Naive B cell (primary cell): ENCODE measurements around the gene POU3F1. TPM values are rescaled to one million over a fixed set of nuclear protein-coding genes. Genes with fewer than 3 reads are reported as not detected.

ENCODE experiments used
- ATAC-seq, 2 donors: fragments of 150-1000 bp; cut with Tn5 transposase; 2 replicates each; pipeline ENCODE4 v1.10.0; 2021; ENCODE audit warnings: low read depth in 2 of 2, mild to moderate bottlenecking in 2 of 2, moderate library complexity in 2 of 2
- DNase-seq: peaks from one replicate; pipeline ENCODE4 v3.0.0; 2022
- H3K27ac Mint-ChIP-seq, 6 donors: one replicate each; pipeline ENCODE4 v1.8.0; 2020 to 2022; ENCODE audit warnings: mild to moderate bottlenecking in 6 of 6, mixed read lengths in 6 of 6, moderate library complexity in 5 of 6, inconsistent platforms in 2 of 6
- H3K27me3 Mint-ChIP-seq, 3 donors: one replicate each; pipeline ENCODE4 v1.8.0; 2021 to 2022; ENCODE audit warnings: mixed read lengths in 3 of 3, mild to moderate bottlenecking in 1 of 3
- H3K36me3 Mint-ChIP-seq, 2 donors: one replicate each; pipeline ENCODE4 v1.8.0; 2020 to 2022; ENCODE audit warnings: mixed read lengths in 2 of 2, inconsistent platforms in 1 of 2, mild to moderate bottlenecking in 1 of 2
- H3K4me1 Mint-ChIP-seq, 3 donors: one replicate each; pipeline ENCODE4 v1.8.0; 2020 to 2022; ENCODE audit warnings: mixed read lengths in 3 of 3, inconsistent platforms in 1 of 3, mild to moderate bottlenecking in 1 of 3, moderate library complexity in 1 of 3
- H3K4me3 Mint-ChIP-seq, 8 donors: one replicate each; pipeline ENCODE4 v1.8.0; 2020 to 2022; ENCODE audit warnings: mild to moderate bottlenecking in 8 of 8, mixed read lengths in 8 of 8, moderate library complexity in 8 of 8, inconsistent platforms in 2 of 8
- H3K9me3 Mint-ChIP-seq, 7 donors: one replicate each; pipeline ENCODE4 v1.8.0; 2020 to 2022; ENCODE audit warnings: mixed read lengths in 7 of 7, mild to moderate bottlenecking in 5 of 7, inconsistent platforms in 2 of 7, moderate library complexity in 1 of 7
- polyA plus RNA-seq, 6 donors: library from polyadenylated mRNA; unstranded; fragments of 300-500 nt; fragmentation: Illumina TruSeq; gene quantifications; one replicate each; pipeline ENCODE4 v1.2.3, GENCODE V29; 2021; ENCODE audit warnings: low read depth in 6 of 6

POU3F1 gene
- polyA plus RNA-seq, 6 donors from 2014 or later: 0.18 to 1.1 (median 0.34) TPM

DNA sequence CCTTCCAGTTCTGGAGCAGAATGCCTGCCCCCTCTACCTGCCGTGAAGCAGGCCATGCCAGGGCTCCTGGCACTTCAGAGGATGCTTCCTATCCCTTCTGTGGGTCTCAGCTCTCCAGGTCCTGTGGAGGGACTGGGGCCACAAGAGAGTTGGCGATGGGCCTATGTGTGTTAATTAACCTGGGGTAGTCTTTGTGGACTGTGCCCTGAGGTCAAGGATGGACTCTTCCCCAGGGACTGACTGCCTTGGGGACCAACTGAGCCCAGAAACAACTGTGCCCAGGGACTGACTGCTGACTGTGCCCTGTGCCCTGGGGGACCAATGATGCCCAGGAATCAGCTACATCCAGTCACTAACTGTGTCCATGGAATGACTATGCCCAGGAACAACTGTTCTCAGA, 37.5 kb upstream of the POU3F1 start:
- Mint-ChIP-seq H3K36me3 (no peaks in the 10 kb centered on the region), H3K9me3 (peaks cover 0 to 3% (median 0%) of the 10 kb centered on the region in 7 donors), H3K27me3 (peaks cover 10 to 18% (median 13%) of the 10 kb centered on the region in 3 donors), H3K27ac (no peak overlapping the region), H3K4me1 (no peaks in the 10 kb centered on the region), H3K4me3 (no peak overlapping the region)
- no peak for ATAC-seq
- no peak for DNase-seq

DNA sequence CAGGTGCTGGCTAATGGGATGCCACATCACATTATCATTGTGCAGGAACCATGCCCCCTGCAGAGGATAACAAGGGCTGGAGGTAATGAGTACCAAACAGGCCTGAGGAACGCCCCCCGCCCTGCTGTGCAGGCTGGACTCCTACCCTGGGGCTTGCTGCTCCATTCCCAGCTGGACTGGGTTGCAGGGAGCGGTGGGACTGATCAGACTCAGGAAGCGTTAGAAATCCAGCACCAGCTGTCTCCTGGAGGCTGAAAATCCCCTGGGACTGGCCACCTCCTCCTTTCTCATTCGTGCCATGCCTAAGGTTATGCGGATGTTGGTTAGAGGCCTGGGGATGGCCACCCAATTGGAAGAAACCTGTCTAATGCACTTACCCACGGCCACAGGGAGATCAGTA, 36.9 kb upstream of the POU3F1 start:
- no peaks in the 10 kb centered on the region for H3K4me1 Mint-ChIP-seq
- no peak overlapping the region for H3K27ac Mint-ChIP-seq
- peaks cover 0 to 3% (median 0%) of the 10 kb centered on the region in 7 donors for H3K9me3 Mint-ChIP-seq
- H3K4me3 Mint-ChIP-seq: no peak overlapping the region
- DNase-seq (no peak), ATAC-seq (no peak)
- no peaks in the 10 kb centered on the region for H3K36me3 Mint-ChIP-seq
- peaks cover 10 to 18% (median 13%) of the 10 kb centered on the region in 3 donors for H3K27me3 Mint-ChIP-seq

DNA sequence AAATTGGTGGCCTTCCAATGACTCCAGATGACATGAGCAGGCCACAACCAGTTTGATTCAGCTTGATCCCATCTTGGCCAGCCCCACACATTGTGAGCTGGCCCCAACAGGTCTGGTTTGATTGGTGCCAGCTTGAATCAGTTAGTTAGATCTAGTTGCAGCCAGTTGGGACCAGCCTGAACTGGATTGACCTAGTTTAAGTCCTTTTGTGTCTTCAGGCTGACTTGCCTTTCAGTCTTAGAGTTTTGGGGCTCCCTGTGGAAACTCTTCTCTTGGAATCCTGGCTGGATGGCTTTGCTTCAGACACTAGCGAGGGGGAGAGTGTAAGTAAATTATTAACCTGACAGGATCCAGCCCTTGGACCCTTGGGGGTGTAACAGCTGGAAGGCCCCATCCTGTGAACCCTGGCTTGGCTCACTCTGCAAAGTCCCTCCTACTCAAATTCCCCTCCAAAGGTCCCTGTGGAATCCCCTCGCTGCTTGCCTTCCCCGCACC, 36.2 kb upstream of the POU3F1 start:
- Mint-ChIP-seq H3K27ac (no peak overlapping the region), H3K27me3 (peaks cover 3 to 13% (median 8%) of the 10 kb centered on the region in 3 donors), H3K4me3 (no peak overlapping the region), H3K9me3 (peaks cover 0 to 3% (median 0%) of the 10 kb centered on the region in 7 donors), H3K4me1 (no peaks in the 10 kb centered on the region), H3K36me3 (no peaks in the 10 kb centered on the region)
- DNase-seq (no peak), ATAC-seq (no peak)

DNA sequence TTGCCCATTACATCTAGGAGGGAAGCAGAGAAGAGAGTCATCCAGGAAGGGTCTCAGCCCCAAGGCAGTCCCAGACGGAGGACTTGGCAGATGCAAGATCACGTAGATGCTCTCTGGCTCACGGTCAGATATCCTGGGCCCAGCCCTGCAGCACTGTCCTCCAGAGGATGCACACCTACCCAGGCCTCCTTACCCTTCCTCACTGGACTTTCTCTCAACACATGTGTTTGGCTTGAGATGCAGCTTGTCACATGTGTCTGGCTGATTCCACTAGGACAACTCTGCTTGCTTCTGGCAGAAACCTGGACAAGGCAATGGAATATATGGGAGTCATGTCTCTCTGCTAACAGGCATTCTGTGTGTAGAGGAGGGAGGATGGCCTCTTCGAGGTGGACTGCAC, 32.4 kb upstream of the POU3F1 start:
- Mint-ChIP-seq H3K27me3 (peaks cover under 1 to 20% (median 14%) of the 10 kb centered on the region in 3 donors), H3K4me3 (no peak overlapping the region), H3K9me3 (peaks cover 0 to 3% (median 0%) of the 10 kb centered on the region in 7 donors), H3K36me3 (no peaks in the 10 kb centered on the region), H3K4me1 (no peaks in the 10 kb centered on the region), H3K27ac (no peak overlapping the region)
- ATAC-seq (no peak), DNase-seq (no peak)

DNA sequence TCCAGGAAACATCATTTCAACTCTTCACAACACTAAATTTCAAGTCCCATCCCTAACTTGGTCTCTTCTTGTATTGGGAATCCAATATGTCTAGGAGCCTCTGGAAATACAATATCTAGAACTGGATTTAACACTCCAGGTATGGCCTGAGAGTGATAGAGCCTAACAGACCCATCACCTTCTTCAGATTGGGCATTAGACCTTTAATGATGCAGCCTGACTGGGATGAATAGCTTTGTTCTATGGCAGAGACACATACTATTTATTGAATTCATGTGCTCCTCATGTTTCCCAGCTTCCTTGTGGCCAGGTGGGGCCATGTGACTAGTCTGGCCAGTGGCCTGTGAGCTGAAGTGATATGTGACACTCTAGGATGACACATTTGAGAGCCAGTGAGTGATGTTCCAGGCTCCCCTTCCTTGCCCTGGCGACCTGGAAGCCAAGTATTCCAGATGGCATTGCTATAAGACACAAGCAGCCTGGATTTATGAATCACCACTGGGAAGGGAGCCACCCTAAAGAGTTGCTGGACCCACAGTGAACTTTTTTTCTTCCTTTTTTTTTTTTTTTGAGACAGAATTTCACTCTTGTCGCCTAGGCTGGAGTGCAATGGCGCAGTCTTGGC, 31.0 kb upstream of the POU3F1 start:
- ATAC-seq (no peak), DNase-seq (no peak)
- H3K4me3 Mint-ChIP-seq: no peak overlapping the region
- H3K27me3 Mint-ChIP-seq: peaks cover 14 to 34% (median 17%) of the 10 kb centered on the region in 3 donors
- H3K27ac Mint-ChIP-seq: no peak overlapping the region
- no peaks in the 10 kb centered on the region for H3K36me3 Mint-ChIP-seq
- H3K9me3 Mint-ChIP-seq: peaks cover 0 to 3% (median 0%) of the 10 kb centered on the region in 7 donors
- H3K4me1 Mint-ChIP-seq: no peaks in the 10 kb centered on the region

DNA sequence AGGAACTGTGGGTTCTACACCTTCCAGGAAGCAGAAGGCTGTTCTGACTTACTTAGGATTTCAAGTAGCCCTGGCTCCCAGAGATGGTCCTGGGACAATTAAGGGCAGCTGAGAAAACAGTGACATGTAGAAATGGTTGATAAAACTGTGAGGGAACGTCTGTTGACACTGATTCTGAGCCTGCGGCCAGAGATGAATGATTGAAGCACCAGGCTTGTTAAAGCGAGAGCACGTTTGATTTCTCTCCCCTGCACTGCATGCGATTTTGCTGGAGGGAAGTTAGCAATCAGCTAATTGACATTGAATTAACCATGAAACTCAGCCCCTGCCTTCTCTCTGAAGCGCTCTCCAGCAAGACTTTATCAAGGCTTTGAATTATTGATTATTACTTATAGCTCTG, 29.9 kb upstream of the POU3F1 start:
- Mint-ChIP-seq H3K27me3 (peaks cover 19 to 46% (median 29%) of the 10 kb centered on the region in 3 donors), H3K9me3 (peaks cover 0 to 3% (median 0%) of the 10 kb centered on the region in 7 donors), H3K36me3 (no peaks in the 10 kb centered on the region), H3K27ac (no peak overlapping the region), H3K4me1 (no peaks in the 10 kb centered on the region), H3K4me3 (no peak overlapping the region)
- ATAC-seq (no peak), DNase-seq (no peak)

DNA sequence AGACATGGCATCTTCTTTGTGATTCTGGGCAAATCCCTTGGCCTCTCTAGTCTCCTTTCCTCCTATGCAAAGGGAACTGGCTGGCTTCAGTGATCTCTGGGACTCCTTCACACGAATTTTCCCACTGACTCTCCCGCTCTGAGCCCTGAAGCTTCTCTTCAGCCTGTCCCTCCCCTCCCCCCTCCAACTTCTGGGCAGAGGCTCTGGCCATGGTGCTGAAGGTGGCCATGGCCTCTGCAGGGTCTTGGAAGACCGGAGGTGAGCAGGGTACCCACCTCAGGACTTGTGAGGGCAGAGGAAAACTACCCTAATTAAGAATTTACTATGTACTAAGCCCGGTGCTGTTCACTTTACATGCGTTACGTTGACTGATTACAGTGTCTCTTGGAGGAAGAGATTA, 29.4 kb upstream of the POU3F1 start:
- H3K27me3 Mint-ChIP-seq: peaks cover 24 to 49% (median 30%) of the 10 kb centered on the region in 3 donors
- DNase-seq (no peak), ATAC-seq (no peak)
- H3K4me1 Mint-ChIP-seq: no peaks in the 10 kb centered on the region
- no peak overlapping the region for H3K4me3 Mint-ChIP-seq
- no peaks in the 10 kb centered on the region for H3K36me3 Mint-ChIP-seq
- H3K9me3 Mint-ChIP-seq: peaks cover 0 to 3% (median 0%) of the 10 kb centered on the region in 7 donors
- no peak overlapping the region for H3K27ac Mint-ChIP-seq

DNA sequence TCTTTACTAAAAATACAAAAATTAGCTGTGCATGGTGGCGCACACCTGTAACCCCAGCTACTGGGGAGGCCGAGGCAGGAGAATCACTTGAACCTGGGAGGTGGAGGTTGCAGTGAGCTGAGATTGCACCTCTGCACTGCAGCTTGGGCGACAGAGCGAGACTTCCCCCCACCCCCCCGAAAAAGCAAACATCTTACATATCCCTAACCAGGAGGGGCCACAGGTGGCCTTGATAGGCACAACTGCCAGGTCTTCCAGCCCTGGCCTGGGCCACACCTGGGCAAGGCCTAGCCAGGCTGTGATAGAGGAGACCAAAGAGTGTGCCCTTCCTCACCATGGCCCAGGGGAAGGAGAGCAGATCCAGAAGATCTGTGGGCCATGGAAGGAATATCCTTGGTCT, 28.6 kb upstream of the POU3F1 start:
- DNase-seq (no peak), ATAC-seq (no peak)
- H3K4me3 Mint-ChIP-seq: no peak overlapping the region
- H3K9me3 Mint-ChIP-seq: no peaks in the 10 kb centered on the region
- no peak overlapping the region for H3K27ac Mint-ChIP-seq
- H3K27me3 Mint-ChIP-seq: peaks cover 31 to 52% (median 32%) of the 10 kb centered on the region in 3 donors
- no peaks in the 10 kb centered on the region for H3K36me3 Mint-ChIP-seq
- H3K4me1 Mint-ChIP-seq: no peaks in the 10 kb centered on the region

DNA sequence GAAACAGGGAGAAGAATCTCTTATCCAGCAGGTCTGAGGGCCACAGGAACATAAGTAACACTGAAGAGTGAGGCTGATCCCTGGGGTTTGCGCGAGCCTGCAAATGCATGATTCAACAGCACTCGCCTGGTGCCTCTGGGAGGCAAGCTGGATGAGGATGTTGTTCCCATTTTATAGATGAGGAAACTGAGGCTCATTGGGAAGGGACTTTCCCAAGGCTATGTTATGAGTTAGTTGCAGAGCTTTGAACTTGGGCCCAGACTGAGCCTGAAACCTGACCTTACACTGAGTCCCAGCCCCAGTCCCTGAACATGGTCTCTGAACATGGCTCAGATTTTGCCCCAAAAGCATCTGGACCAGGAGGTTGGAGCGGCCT, 27.7 kb upstream of the POU3F1 start:
- no peak overlapping the region for H3K4me3 Mint-ChIP-seq
- no peaks in the 10 kb centered on the region for H3K9me3 Mint-ChIP-seq
- H3K27ac Mint-ChIP-seq: no peak overlapping the region
- no peak for DNase-seq
- H3K36me3 Mint-ChIP-seq: no peaks in the 10 kb centered on the region
- no peak for ATAC-seq
- peaks cover 36 to 61% (median 41%) of the 10 kb centered on the region in 3 donors for H3K27me3 Mint-ChIP-seq
- H3K4me1 Mint-ChIP-seq: no peaks in the 10 kb centered on the region

DNA sequence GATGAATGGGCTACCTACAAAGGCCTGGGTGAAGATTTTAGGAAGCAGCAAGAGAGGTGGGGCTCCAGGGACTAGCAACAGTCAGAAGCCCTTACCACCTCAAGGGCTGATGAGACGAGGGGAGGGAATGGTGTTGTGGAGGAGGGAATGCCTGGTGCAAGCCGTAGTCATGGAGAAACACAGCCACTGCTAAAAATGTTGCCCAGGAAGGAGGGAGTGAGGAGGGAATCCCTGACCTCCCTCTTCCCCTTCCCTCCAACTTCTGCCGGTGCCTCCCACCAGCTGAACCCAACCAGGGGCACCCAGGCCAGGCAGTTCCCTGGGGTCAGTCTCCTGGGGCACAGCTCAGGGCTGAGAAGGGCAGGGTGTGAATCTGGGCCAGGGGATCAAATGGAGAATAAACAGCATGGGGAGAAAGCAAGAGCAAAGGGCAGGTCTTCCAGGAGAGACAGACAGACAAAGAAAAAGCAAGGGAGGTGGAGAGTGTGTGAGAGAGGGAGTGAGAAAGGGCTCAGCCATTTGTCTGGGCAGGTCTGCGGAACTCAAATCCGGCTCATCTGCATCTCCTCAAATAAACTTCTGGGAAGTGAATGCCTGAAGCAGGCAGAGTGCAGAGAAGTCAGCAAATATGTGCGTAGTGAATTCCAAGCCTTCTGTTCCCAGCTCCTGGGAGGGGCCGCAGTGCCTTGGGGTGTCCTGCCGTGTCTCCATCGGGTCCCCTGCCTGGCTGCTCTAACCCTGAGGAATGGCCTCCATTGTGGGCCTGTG, 27.1 kb upstream of the POU3F1 start:
- Mint-ChIP-seq H3K36me3 (no peaks in the 10 kb centered on the region), H3K4me1 (no peaks in the 10 kb centered on the region), H3K27me3 (peaks cover 40 to 64% (median 45%) of the 10 kb centered on the region in 3 donors), H3K9me3 (no peaks in the 10 kb centered on the region), H3K27ac (no peak overlapping the region), H3K4me3 (no peak overlapping the region)
- DNase-seq (no peak), ATAC-seq (no peak)

DNA sequence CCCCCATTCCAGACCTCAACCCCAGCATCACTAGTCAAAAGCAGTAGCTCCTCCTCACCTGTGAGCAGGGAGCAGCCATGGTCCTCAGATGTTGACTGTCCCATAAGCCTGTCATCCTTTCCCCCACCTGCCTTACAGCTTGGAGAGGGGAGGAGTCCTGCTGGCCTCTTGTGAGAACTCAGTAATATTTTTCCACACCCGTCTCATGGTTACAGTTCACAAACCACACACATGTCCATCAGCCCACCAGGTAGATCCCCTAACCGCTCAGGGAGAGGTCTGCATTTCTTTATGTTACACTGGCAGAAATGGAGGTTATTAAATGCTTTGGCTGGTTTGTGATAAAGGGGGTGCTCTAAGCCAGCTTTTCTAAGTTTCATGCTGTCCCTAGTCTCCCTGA, 26.3 kb upstream of the POU3F1 start:
- H3K27me3 Mint-ChIP-seq: peaks cover 46 to 71% (median 53%) of the 10 kb centered on the region in 3 donors
- H3K4me3 Mint-ChIP-seq: no peak overlapping the region
- ATAC-seq (no peak), DNase-seq (no peak)
- H3K27ac Mint-ChIP-seq: peak overlapping the region in 1 of 6 donors; percentile 68
- H3K4me1 Mint-ChIP-seq: no peaks in the 10 kb centered on the region
- H3K36me3 Mint-ChIP-seq: no peaks in the 10 kb centered on the region
- H3K9me3 Mint-ChIP-seq: no peaks in the 10 kb centered on the region

DNA sequence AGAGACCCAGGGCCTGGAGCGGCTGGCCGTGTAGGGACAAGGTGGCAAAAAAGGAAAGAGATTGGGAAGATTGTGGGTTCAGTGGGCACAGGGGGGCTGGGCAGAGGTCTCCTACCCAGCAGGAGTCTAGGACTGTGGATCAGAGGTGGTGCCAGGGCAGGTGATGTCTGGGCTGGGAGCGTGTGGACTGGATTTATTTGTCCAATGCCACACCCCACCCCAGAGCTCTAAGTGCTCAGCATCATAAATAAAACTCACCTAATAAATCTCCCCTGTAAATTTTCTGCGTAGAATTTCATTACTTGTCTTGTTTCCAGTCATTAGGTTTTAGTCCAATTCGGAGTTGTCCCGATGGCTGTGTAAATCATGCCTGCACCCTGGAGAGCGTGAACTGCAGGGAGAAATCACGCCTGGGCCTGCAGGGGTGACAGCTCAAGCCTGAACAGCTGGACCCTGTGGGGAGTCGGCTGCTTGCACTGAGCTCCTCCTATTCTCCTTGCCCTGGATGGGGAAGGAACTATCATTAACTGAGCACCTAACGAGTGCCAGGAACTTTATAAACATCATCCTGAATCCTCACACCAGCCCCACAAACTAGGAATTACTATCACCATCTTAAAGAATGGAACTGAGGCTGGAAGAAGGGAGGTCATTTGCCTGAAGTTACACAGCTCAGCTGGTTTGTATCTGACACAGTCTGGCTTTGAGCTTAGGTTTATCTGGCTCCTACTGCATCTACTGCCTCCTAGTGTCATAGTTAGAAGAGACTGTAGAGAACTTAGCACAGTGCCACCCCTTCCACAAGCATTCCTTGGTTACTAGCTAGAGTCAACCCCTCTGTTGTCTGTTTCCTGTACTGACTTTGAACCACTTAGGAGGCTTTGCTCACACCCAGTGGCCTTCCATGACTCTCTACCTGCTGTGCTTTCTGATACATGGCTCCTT, 25.0 kb upstream of the POU3F1 start:
- H3K4me1 Mint-ChIP-seq: no peaks in the 10 kb centered on the region
- DNase-seq (no peak), ATAC-seq (peak in 1 of 2 donors; percentile 46)
- no peaks in the 10 kb centered on the region for H3K36me3 Mint-ChIP-seq
- no peak overlapping the region for H3K4me3 Mint-ChIP-seq
- H3K27me3 Mint-ChIP-seq: peaks cover 44 to 79% (median 62%) of the 10 kb centered on the region in 3 donors
- H3K9me3 Mint-ChIP-seq: no peaks in the 10 kb centered on the region
- H3K27ac Mint-ChIP-seq: no peak overlapping the region

DNA sequence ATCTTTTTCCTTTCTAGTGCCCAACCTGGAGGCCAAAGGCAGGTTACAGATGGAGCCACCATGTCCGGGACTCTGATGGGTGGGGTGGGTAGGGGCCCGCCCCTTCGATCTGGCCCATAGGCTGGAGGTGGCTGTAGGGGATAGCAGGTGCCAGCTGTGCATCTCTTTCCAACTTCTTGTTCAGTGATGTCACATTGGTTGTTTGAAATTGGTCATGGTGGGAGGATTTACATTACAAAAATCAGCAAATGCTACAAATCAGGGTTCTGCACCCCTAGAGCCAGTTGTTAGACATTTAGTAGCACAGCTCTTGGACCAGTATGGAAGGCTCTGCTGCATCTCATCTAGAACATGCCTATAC, 22.4 kb upstream of the POU3F1 start:
- Mint-ChIP-seq H3K9me3 (no peaks in the 10 kb centered on the region), H3K4me3 (no peak overlapping the region), H3K36me3 (no peaks in the 10 kb centered on the region), H3K4me1 (no peaks in the 10 kb centered on the region), H3K27me3 (peaks cover 36 to 69% (median 62%) of the 10 kb centered on the region in 3 donors), H3K27ac (no peak overlapping the region)
- ATAC-seq: no peak
- no peak for DNase-seq
